Measurements from ENCODE around the gene DOK4.

DNA sequence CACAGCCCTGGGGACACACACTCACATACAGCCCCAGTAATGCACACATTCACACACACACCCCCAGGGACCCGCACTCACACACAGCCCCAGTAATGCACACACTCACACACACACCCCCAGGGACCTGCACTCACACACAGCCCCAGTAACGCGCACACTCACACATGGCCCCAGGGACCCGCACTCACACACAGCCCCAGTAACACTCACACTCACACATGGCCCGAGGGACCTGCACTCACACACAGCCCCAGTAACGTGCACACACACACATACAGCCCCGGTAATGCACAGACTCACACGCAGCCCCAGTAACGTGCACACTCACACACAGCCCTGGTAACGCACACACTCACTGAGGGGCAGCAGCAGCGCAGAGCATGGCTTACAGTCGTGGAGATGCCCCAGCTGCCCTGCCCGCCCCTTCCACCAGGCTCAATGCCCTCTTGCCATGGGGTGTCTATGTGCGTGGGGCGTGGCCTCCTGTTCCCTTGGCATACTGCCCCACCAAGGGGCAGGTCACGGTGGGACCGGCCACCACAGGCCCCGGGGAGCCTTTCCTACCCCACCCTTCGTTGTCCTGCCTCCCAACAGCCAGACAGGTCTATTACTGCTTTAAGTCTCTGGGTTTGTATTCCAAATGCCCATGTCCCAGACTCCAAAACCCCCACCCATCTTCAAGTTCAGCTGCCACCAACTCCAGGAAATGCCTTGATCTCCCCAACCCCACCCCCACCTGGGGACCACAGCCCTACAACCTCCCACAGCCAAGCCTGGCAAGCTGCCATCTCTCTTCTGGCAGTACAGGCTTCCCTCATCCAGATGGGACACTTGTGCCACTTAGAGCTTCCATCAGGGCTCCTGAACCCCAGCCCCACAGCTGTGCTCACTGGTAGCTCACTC is 47.4 kb upstream of the DOK4 start:
- TF ChIP-seq POLR2AphosphoS5 (IDR thresholded peaks at IDR 0.05; ENCODE audit: low read depth, low read length): no peak
- TF ChIP-seq, protein P1, sequence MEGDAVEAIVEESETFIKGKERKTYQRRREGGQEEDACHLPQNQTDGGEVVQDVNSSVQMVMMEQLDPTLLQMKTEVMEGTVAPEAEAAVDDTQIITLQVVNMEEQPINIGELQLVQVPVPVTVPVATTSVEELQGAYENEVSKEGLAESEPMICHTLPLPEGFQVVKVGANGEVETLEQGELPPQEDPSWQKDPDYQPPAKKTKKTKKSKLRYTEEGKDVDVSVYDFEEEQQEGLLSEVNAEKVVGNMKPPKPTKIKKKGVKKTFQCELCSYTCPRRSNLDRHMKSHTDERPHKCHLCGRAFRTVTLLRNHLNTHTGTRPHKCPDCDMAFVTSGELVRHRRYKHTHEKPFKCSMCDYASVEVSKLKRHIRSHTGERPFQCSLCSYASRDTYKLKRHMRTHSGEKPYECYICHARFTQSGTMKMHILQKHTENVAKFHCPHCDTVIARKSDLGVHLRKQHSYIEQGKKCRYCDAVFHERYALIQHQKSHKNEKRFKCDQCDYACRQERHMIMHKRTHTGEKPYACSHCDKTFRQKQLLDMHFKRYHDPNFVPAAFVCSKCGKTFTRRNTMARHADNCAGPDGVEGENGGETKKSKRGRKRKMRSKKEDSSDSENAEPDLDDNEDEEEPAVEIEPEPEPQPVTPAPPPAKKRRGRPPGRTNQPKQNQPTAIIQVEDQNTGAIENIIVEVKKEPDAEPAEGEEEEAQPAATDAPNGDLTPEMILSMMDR (IDR thresholded peaks at IDR 0.05): no peak
- no peak for TF ChIP-seq SIN3A (IDR thresholded peaks at IDR 0.05; ENCODE audit: borderline replicate concordance, insufficient read depth, low read depth, low read length)
- TF ChIP-seq, protein P2, sequence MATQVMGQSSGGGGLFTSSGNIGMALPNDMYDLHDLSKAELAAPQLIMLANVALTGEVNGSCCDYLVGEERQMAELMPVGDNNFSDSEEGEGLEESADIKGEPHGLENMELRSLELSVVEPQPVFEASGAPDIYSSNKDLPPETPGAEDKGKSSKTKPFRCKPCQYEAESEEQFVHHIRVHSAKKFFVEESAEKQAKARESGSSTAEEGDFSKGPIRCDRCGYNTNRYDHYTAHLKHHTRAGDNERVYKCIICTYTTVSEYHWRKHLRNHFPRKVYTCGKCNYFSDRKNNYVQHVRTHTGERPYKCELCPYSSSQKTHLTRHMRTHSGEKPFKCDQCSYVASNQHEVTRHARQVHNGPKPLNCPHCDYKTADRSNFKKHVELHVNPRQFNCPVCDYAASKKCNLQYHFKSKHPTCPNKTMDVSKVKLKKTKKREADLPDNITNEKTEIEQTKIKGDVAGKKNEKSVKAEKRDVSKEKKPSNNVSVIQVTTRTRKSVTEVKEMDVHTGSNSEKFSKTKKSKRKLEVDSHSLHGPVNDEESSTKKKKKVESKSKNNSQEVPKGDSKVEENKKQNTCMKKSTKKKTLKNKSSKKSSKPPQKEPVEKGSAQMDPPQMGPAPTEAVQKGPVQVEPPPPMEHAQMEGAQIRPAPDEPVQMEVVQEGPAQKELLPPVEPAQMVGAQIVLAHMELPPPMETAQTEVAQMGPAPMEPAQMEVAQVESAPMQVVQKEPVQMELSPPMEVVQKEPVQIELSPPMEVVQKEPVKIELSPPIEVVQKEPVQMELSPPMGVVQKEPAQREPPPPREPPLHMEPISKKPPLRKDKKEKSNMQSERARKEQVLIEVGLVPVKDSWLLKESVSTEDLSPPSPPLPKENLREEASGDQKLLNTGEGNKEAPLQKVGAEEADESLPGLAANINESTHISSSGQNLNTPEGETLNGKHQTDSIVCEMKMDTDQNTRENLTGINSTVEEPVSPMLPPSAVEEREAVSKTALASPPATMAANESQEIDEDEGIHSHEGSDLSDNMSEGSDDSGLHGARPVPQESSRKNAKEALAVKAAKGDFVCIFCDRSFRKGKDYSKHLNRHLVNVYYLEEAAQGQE (IDR thresholded peaks at IDR 0.05; ENCODE audit: insufficient read depth in 1 of 2, low read depth in 2 of 2, low read length in 1 of 2): no peak

All from Panc1 (cell line).